KMS-11 (cell line): ENCODE measurements around the gene ZDHHC18.

Experiments
- H2AFZ ChIP-seq: fragments of 200-600 bp; sonication (generic); 2 replicates; pipeline ENCODE4 v1.6.1; 2016; ENCODE audit warnings: antibody characterized with exemption, mixed run types, low read depth
- H3K27ac ChIP-seq: fragments of 200-600 bp; sonication (generic); 2 replicates; pipeline ENCODE4 v1.6.1; 2016; ENCODE audit warnings: mild to moderate bottlenecking, mixed run types
- H3K27me3 ChIP-seq: fragments of 200-600 bp; sonication (generic); 2 replicates; pipeline ENCODE4 v1.6.1; 2017; ENCODE audit warnings: mild to moderate bottlenecking, low read depth, mixed run types, moderate library complexity; ENCODE audit not compliant: insufficient read depth
- H3K36me3 ChIP-seq: fragments of 200-600 bp; sonication (generic); 2 replicates; pipeline ENCODE4 v1.6.1; 2017; ENCODE audit warnings: mild to moderate bottlenecking, mixed run types; ENCODE audit not compliant: insufficient read depth
- H3K4me1 ChIP-seq: fragments of 200-600 bp; sonication (generic); 2 replicates; pipeline ENCODE4 v1.6.1; 2016; ENCODE audit warnings: mild to moderate bottlenecking, low read depth, mixed run types; ENCODE audit not compliant: poor library complexity, severe bottlenecking
- H3K4me2 ChIP-seq: fragments of 200-600 bp; sonication (generic); 2 replicates; pipeline ENCODE4 v1.7.0; 2016; ENCODE audit warnings: mild to moderate bottlenecking, mixed run types
- H3K4me3 ChIP-seq: fragments of 200-600 bp; sonication (generic); IDR thresholded peaks from 2 replicates; pipeline ENCODE4 v1.6.1; 2017; ENCODE audit warnings: low read depth, low read length, mixed read lengths; ENCODE audit not compliant: insufficient read depth
- H3K79me2 ChIP-seq: fragments of 200-600 bp; sonication (generic); 2 replicates; pipeline ENCODE4 v1.6.1; 2016; ENCODE audit warnings: low read depth, mixed run types; ENCODE audit not compliant: insufficient read depth
- H3K9ac ChIP-seq: fragments of 200-600 bp; sonication (generic); 2 replicates; pipeline ENCODE4 v1.6.1; 2016; ENCODE audit warnings: mild to moderate bottlenecking, mixed run types
- H4K20me1 ChIP-seq: fragments of 200-600 bp; sonication (generic); 2 replicates; pipeline ENCODE4 v1.6.1; 2016; ENCODE audit warnings: mild to moderate bottlenecking, mixed run types; ENCODE audit not compliant: insufficient read depth
- TF ChIP-seq, protein P1 (sequence below): fragments of 200-600 bp; sonication (generic); conservative IDR thresholded peaks from 2 replicates; pipeline ENCODE4 v1.6.1; 2017; ENCODE audit warnings: low read depth, mild to moderate bottlenecking, antibody characterized with exemption, low read length, moderate library complexity, mixed read lengths

The ZDHHC18 gene

DNA sequence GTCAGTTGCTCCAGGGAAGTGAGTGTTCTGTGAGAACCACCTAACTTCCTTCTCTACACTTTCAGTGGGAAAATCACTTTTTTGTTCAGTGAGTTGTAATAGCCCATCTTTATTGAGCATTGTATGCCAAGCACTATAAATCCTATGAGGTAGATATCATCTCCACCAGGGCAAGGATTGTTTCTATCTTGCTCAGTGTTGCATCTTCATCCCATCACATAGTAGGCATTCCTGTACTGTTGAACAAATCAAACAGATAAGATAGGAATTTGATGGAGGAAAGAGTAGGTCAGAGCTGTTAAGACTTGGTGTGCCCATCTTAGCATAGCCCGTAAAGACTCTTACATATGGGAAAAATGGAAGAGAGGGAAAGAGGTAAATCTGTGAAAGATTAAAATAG lies 41.6 kb upstream of the ZDHHC18 start:
- Histone ChIP-seq H2AFZ (no peak overlapping the region), H3K4me2 (no peak overlapping the region; the same call in 1 of the 2 replicates), H4K20me1 (peaks cover 6% of the 10 kb centered on the region; the same call in 1 of the 2 replicates), H3K9ac (no peak overlapping the region), H3K27ac (no peak overlapping the region), H3K79me2 (peaks cover 4% of the 10 kb centered on the region; the same call in 1 of the 2 replicates), H3K27me3 (peaks cover 10% of the 10 kb centered on the region), H3K4me1 (peaks cover 66% of the 10 kb centered on the region), H3K4me3 (no peak overlapping the region), H3K36me3 (no peaks in the 10 kb centered on the region)
- TF ChIP-seq, protein P1, sequence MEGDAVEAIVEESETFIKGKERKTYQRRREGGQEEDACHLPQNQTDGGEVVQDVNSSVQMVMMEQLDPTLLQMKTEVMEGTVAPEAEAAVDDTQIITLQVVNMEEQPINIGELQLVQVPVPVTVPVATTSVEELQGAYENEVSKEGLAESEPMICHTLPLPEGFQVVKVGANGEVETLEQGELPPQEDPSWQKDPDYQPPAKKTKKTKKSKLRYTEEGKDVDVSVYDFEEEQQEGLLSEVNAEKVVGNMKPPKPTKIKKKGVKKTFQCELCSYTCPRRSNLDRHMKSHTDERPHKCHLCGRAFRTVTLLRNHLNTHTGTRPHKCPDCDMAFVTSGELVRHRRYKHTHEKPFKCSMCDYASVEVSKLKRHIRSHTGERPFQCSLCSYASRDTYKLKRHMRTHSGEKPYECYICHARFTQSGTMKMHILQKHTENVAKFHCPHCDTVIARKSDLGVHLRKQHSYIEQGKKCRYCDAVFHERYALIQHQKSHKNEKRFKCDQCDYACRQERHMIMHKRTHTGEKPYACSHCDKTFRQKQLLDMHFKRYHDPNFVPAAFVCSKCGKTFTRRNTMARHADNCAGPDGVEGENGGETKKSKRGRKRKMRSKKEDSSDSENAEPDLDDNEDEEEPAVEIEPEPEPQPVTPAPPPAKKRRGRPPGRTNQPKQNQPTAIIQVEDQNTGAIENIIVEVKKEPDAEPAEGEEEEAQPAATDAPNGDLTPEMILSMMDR, result no peak

- no peaks in the 10 kb centered on the region for H3K36me3 ChIP-seq
- TF ChIP-seq, protein P1, result no peak
- H4K20me1 ChIP-seq, result peaks cover 4% of the 10 kb centered on the region; the same call in 1 of the 2 replicates
- H2AFZ ChIP-seq, result no peak overlapping the region
- peaks cover 66% of the 10 kb centered on the region for H3K4me1 ChIP-seq
- H3K27me3 ChIP-seq, result peaks cover 10% of the 10 kb centered on the region
- peaks cover 4% of the 10 kb centered on the region; the same call in 1 of the 2 replicates for H3K79me2 ChIP-seq
- no peak overlapping the region for H3K9ac ChIP-seq
- H3K4me3 ChIP-seq, result no peak overlapping the region
- no peak overlapping the region for H3K27ac ChIP-seq
- peak overlapping the region; percentile 98; the same call in 1 of the 2 replicates for H3K4me2 ChIP-seq
These were observed 40.7 kb upstream of the ZDHHC18 start for GRCh38 chr1:26785611-26786436.

DNA sequence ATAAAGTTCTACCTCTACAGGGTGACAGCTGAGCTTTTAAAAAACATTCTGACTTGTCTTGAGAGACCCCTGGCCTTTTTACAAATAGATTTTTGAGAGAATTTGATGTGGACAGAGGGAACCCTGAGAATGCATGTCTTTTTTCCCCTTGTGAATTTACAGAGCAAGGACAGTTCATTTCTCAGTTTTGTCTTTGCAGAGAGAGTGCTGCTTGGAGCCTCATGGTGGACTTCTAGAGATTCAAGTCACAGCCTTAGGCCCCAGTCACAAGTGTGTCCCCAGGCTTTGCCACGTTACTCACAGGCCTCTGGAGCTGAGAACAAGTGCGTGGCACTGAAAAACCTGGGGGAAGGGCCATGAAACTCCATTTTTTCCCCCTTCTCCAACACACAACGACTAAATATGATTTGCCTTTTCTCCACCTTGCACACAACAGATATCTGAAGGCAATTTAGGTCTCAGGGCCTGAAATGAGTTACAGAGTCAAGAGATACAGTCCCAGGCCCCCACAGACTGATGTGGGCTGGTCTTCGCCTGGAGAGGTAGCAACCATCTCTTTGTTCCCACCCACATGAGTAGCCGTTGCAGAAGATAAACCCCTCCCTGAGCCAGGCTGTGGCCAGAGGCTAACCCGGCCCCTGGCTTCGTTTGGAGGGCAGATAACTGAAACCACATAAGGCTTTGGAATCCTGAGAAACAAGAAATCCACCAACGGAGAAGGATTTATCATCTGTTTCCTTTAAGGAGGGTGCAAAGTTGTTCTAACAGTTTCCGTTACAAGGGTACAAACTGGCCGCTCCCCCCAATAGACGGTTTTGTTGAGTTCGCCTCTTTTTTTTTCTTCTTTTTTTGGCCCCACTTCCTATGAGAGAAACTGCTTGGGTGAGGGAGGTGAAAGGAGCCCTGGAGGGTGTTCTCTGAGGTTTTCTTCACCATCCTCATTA lies 39.8 kb upstream of the ZDHHC18 start:
- H4K20me1 ChIP-seq, result no peaks in the 10 kb centered on the region; the same call in 1 of the 2 replicates
- no peak overlapping the region for H3K9ac ChIP-seq
- no peak overlapping the region for H3K4me3 ChIP-seq
- TF ChIP-seq, protein P1, result no peak
- no peaks in the 10 kb centered on the region for H3K36me3 ChIP-seq
- H2AFZ ChIP-seq, result no peak overlapping the region; the same call in 1 of the 2 replicates
- peak overlapping the region; percentile 65; the same call in 1 of the 2 replicates for H3K27ac ChIP-seq
- peaks cover 62% of the 10 kb centered on the region for H3K4me1 ChIP-seq
- H3K79me2 ChIP-seq, result peaks cover 4% of the 10 kb centered on the region; the same call in 1 of the 2 replicates
- peaks cover 10% of the 10 kb centered on the region for H3K27me3 ChIP-seq
- peak overlapping the region; percentile 98 for H3K4me2 ChIP-seq

DNA sequence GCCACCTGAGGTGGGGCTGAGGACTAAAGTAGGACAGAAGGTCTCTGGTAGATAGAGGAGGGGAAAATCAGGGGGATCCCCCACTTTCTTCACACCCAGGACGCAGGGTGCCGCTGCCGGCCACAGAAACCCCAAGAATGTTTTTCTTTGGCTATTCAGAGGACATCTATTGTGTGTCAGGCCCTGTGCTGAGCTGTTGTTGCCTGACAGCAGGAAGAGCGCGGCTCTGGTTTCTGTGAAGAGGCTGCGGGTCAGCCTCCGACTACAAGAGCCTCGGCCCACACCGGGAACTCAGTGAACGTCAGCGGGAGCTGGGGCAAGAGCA lies 39.1 kb upstream of the ZDHHC18 start:
- peak overlapping the region; percentile 64; the same call in 1 of the 2 replicates for H3K9ac ChIP-seq
- no peaks in the 10 kb centered on the region for H3K36me3 ChIP-seq
- H4K20me1 ChIP-seq, result no peaks in the 10 kb centered on the region; the same call in 1 of the 2 replicates
- peaks cover 58% of the 10 kb centered on the region for H3K4me1 ChIP-seq
- TF ChIP-seq, protein P1, result no peak
- peak overlapping the region; percentile 98 for H3K4me2 ChIP-seq
- H3K79me2 ChIP-seq, result peaks cover 4% of the 10 kb centered on the region; the same call in 1 of the 2 replicates
- peaks cover 10% of the 10 kb centered on the region for H3K27me3 ChIP-seq
- peak overlapping the region; percentile 57 for H3K4me3 ChIP-seq
- H2AFZ ChIP-seq, result peak overlapping the region; percentile 91
- peak overlapping the region; percentile 65 for H3K27ac ChIP-seq
